ENCODE results near the gene UNC5CL. TPM values are rescaled to one million over a fixed set of nuclear protein-coding genes. Genes with fewer than 3 reads are reported as not detected.

Gene UNC5CL
- total RNA-seq, 1 donor, result not detected

- no peak overlapping the region for H3K4me3 ChIP-seq (ENCODE audit: insufficient read depth, low read length)
- H2AFZ ChIP-seq (ENCODE audit: low read length), result no peak overlapping the region
- no peaks in the 10 kb centered on the region for H3K79me2 ChIP-seq (ENCODE audit: insufficient read depth, low read length)
- no peaks in the 10 kb centered on the region for H3K36me3 ChIP-seq (ENCODE audit: insufficient read depth, low read length)
- H3K27ac ChIP-seq (ENCODE audit: low read depth, low read length), result no peak overlapping the region
- no peak overlapping the region for H3K4me2 ChIP-seq (ENCODE audit: insufficient read depth, low read length)
- TF ChIP-seq CTCF (IDR thresholded peaks at IDR 0.05; ENCODE audit: extremely low read depth, low read depth, low read length), result no peak
- no peaks in the 10 kb centered on the region for H3K4me1 ChIP-seq (ENCODE audit: insufficient read depth, low read length)
- peaks cover 3% of the 10 kb centered on the region for H3K27me3 ChIP-seq (ENCODE audit: insufficient read depth, low read length)
- DNase-seq (ENCODE audit: insufficient read length, low spot score, missing footprints), result no peak
- H3K9me3 ChIP-seq (ENCODE audit: low read depth, low read length), result no peaks in the 10 kb centered on the region
- no peaks in the 10 kb centered on the region for H4K20me1 ChIP-seq (ENCODE audit: insufficient read depth, low read length)
These were observed 2.8 kb downstream of the UNC5CL start for GRCh38 chr6:41036186-41036585.

- Histone ChIP-seq H3K27me3 (ENCODE audit: insufficient read depth, low read length) (peaks cover 3% of the 10 kb centered on the region), H2AFZ (ENCODE audit: low read length) (no peak overlapping the region), H4K20me1 (ENCODE audit: insufficient read depth, low read length) (no peaks in the 10 kb centered on the region), H3K4me2 (ENCODE audit: insufficient read depth, low read length) (no peak overlapping the region), H3K79me2 (ENCODE audit: insufficient read depth, low read length) (no peaks in the 10 kb centered on the region), H3K4me1 (ENCODE audit: insufficient read depth, low read length) (peaks cover 1% of the 10 kb centered on the region), H3K27ac (ENCODE audit: low read depth, low read length) (no peak overlapping the region), H3K9me3 (ENCODE audit: low read depth, low read length) (no peaks in the 10 kb centered on the region), H3K4me3 (ENCODE audit: insufficient read depth, low read length) (no peak overlapping the region), H3K36me3 (ENCODE audit: insufficient read depth, low read length) (no peaks in the 10 kb centered on the region)
- DNase-seq (ENCODE audit: insufficient read length, low spot score, missing footprints), result no peak
- TF ChIP-seq CTCF (IDR thresholded peaks at IDR 0.05; ENCODE audit: extremely low read depth, low read depth, low read length), result no peak
These were observed 5.2 kb downstream of the UNC5CL start for GRCh38 chr6:41033776-41034175.

GRCh38 chr6:41032830-41033229 lies 6.2 kb downstream of the UNC5CL start:
- no peak for TF ChIP-seq CTCF (IDR thresholded peaks at IDR 0.05; ENCODE audit: extremely low read depth, low read depth, low read length)

GRCh38 chr6:41028561-41029412 lies 10.2 kb downstream of the UNC5CL start:
- Histone ChIP-seq H4K20me1 (ENCODE audit: insufficient read depth, low read length) (no peaks in the 10 kb centered on the region), H3K27ac (ENCODE audit: low read depth, low read length) (no peak overlapping the region), H2AFZ (ENCODE audit: low read length) (peak overlapping the region; percentile 96), H3K27me3 (ENCODE audit: insufficient read depth, low read length) (peaks cover 3% of the 10 kb centered on the region), H3K36me3 (ENCODE audit: insufficient read depth, low read length) (no peaks in the 10 kb centered on the region), H3K4me3 (ENCODE audit: insufficient read depth, low read length) (peak overlapping the region; percentile 70), H3K79me2 (ENCODE audit: insufficient read depth, low read length) (no peaks in the 10 kb centered on the region), H3K4me1 (ENCODE audit: insufficient read depth, low read length) (peaks cover 9% of the 10 kb centered on the region), H3K4me2 (ENCODE audit: insufficient read depth, low read length) (peak overlapping the region; percentile 90), H3K9me3 (ENCODE audit: low read depth, low read length) (no peaks in the 10 kb centered on the region)
- no peak for TF ChIP-seq CTCF (IDR thresholded peaks at IDR 0.05; ENCODE audit: extremely low read depth, low read depth, low read length)
- peak; percentile 77 for DNase-seq (ENCODE audit: insufficient read length, low spot score, missing footprints)

More at GRCh38 chr6:41032830-41033229, 6.2 kb downstream of the UNC5CL start:
- Histone ChIP-seq H3K4me3 (ENCODE audit: insufficient read depth, low read length) (no peak overlapping the region), H4K20me1 (ENCODE audit: insufficient read depth, low read length) (no peaks in the 10 kb centered on the region), H3K9me3 (ENCODE audit: low read depth, low read length) (no peaks in the 10 kb centered on the region), H3K36me3 (ENCODE audit: insufficient read depth, low read length) (no peaks in the 10 kb centered on the region), H2AFZ (ENCODE audit: low read length) (no peak overlapping the region), H3K27me3 (ENCODE audit: insufficient read depth, low read length) (peaks cover 3% of the 10 kb centered on the region), H3K4me2 (ENCODE audit: insufficient read depth, low read length) (no peak overlapping the region), H3K4me1 (ENCODE audit: insufficient read depth, low read length) (peaks cover 4% of the 10 kb centered on the region), H3K79me2 (ENCODE audit: insufficient read depth, low read length) (no peaks in the 10 kb centered on the region), H3K27ac (ENCODE audit: low read depth, low read length) (no peak overlapping the region)
- peak; percentile 49 for DNase-seq (ENCODE audit: insufficient read length, low spot score, missing footprints)

Data from osteoblast (primary cell).